ENCODE results near the gene WDFY4.
A peak's percentile ranks its signal among the peaks of the same experiment; 100 is the strongest.

WDFY4 gene

DNA sequence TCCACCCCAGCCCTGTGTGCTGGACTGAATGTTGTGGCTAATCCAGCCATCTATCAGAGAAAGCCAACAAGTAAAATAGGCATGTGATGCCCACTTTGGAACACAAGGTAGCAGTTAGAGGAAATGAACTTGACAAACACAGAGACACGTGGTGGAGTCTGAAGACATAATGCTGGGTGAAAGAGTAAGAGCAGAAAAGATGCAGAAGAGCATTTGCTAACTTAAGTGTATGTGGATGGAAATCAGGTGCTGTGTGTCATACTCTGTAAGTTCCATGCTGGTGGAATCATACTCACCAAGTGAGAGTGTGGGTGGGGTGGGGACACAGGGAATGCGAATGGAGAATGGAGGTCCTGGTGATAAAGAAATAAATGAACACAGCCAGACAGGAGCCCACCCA, 22.8 kb downstream of the WDFY4 start:
- Histone ChIP-seq H3K4me3 (ENCODE audit: insufficient read depth in 1 of 2, low read depth in 1 of 2, low read length in 2 of 2) (no peak overlapping the region), H2AK5ac (ENCODE audit: low read length, severe bottlenecking) (no peak overlapping the region), H3K36me3 (ENCODE audit: control insufficient read depth in 1 of 2, insufficient read depth in 2 of 2, low read depth in 1 of 2, low read length in 2 of 2) (no peaks in the 10 kb centered on the region), H2AFZ (ENCODE audit: low read depth, low read length) (no peak overlapping the region), H4K91ac (ENCODE audit: low read length) (no peak overlapping the region), H2BK120ac (ENCODE audit: low read depth, low read length) (no peak overlapping the region), H4K8ac (ENCODE audit: low read length) (no peak overlapping the region), H3K18ac (ENCODE audit: low read depth in 1 of 2, low read length in 2 of 2) (no peak overlapping the region), H2BK15ac (ENCODE audit: low read depth, poor library complexity, severe bottlenecking) (no peak overlapping the region), H3K79me1 (replicated peaks; ENCODE audit: low read length, poor library complexity, severe bottlenecking) (no peaks in the 10 kb centered on the region), H3K23ac (ENCODE audit: low read length in 2 of 2) (no peak overlapping the region), H2BK5ac (ENCODE audit: low read depth, low read length, poor library complexity, severe bottlenecking) (no peak overlapping the region), H3K9me3 (ENCODE audit: control insufficient read depth, low read length) (no peaks in the 10 kb centered on the region), H3K14ac (ENCODE audit: low read length in 2 of 2) (no peak overlapping the region), H3K27me3 (ENCODE audit: control insufficient read depth in 1 of 2, insufficient read depth in 1 of 2, low read length in 2 of 2) (peaks cover 35 to 83% of the 10 kb centered on the region in 2 experiments), H2BK12ac (ENCODE audit: low read length in 2 of 2) (no peak overlapping the region), H3K4ac (ENCODE audit: low read depth in 1 of 2, low read length in 2 of 2) (no peak overlapping the region), H3K4me1 (ENCODE audit: control insufficient read depth, insufficient read depth, low read depth, low read length) (peaks cover 2% of the 10 kb centered on the region), H3K9ac (ENCODE audit: low read length) (no peak overlapping the region), H3K4me2 (ENCODE audit: low read length, poor library complexity, severe bottlenecking) (no peak overlapping the region), H3K27ac (ENCODE audit: low read length, poor library complexity, severe bottlenecking) (no peak overlapping the region)
- DNase-seq: no peak
- 76% methylated on average over 1 of the region's 2 CpGs for WGBS

DNA sequence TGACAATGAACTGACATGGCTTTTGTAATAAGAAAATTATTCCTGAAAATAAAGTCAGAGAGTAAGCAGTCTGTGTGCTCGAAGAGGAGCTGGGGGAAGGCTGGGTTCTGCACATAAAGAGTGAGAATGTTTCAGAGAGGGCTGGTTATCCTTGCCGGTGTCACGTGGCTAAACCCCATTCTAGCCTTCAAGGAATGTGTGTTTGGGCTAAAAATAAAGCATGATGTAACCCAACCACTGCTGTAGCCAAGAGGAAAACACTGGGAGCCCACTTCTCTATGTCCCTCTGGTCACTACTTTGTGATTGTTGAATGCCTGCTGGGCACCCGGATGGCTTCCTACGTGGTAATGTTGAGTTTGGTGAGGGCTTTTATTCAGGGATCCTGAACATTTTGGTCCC, 23.5 kb downstream of the WDFY4 start:
- Histone ChIP-seq H3K18ac (ENCODE audit: low read depth in 1 of 2, low read length in 2 of 2) (no peak overlapping the region), H2BK12ac (ENCODE audit: low read length in 2 of 2) (no peak overlapping the region), H4K91ac (ENCODE audit: low read length) (no peak overlapping the region), H3K9me3 (ENCODE audit: control insufficient read depth, low read length) (no peaks in the 10 kb centered on the region), H2BK5ac (ENCODE audit: low read depth, low read length, poor library complexity, severe bottlenecking) (no peak overlapping the region), H4K8ac (ENCODE audit: low read length) (no peak overlapping the region), H2AFZ (ENCODE audit: low read depth, low read length) (no peak overlapping the region), H3K23ac (ENCODE audit: low read length in 2 of 2) (no peak overlapping the region), H2BK120ac (ENCODE audit: low read depth, low read length) (no peak overlapping the region), H3K4me1 (ENCODE audit: control insufficient read depth, insufficient read depth, low read depth, low read length) (peaks cover 2% of the 10 kb centered on the region), H3K4me3 (ENCODE audit: insufficient read depth in 1 of 2, low read depth in 1 of 2, low read length in 2 of 2) (no peak overlapping the region), H3K36me3 (ENCODE audit: control insufficient read depth in 1 of 2, insufficient read depth in 2 of 2, low read depth in 1 of 2, low read length in 2 of 2) (no peaks in the 10 kb centered on the region), H3K4ac (ENCODE audit: low read depth in 1 of 2, low read length in 2 of 2) (no peak overlapping the region), H3K4me2 (ENCODE audit: low read length, poor library complexity, severe bottlenecking) (no peak overlapping the region), H3K9ac (ENCODE audit: low read length) (no peak overlapping the region), H3K27ac (ENCODE audit: low read length, poor library complexity, severe bottlenecking) (no peak overlapping the region), H3K14ac (ENCODE audit: low read length in 2 of 2) (no peak overlapping the region), H2AK5ac (ENCODE audit: low read length, severe bottlenecking) (no peak overlapping the region), H2BK15ac (ENCODE audit: low read depth, poor library complexity, severe bottlenecking) (no peak overlapping the region), H3K27me3 (ENCODE audit: control insufficient read depth in 1 of 2, insufficient read depth in 1 of 2, low read length in 2 of 2) (peaks cover 35 to 82% of the 10 kb centered on the region in 2 experiments), H3K79me1 (replicated peaks; ENCODE audit: low read length, poor library complexity, severe bottlenecking) (no peaks in the 10 kb centered on the region)
- 31% methylated on average over 3 of the region's 5 CpGs for WGBS
- DNase-seq: peak; percentile 31

DNA sequence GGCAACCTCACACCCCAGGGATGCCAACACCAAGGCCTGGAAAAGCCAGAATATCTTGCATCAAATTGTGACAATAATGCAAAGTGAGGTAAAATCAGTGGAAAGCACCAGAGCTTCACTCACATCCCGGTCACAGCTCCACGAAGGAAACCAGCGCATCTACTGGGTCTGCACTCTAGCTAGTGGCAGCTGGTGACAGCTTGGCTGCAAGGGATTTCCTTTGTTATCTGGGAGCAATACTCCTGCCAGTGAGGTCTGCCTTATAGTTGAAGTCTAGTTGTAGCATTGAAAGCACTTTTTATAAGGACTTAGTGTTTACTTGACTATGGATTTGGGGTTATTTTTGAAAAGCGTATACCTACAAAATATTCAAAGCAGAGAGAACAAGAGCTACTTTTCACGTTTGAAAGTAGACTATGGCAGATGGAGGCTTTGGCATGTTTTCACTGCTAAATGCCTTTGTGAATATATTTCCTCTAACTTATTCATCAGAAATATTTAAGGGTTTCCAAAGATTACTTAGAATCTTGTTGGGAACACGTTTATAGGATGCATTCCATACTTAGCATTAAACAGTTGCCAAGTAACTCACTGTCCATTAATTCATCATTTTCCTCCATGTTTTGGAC, 26.1 kb downstream of the WDFY4 start:
- Histone ChIP-seq H3K4me1 (ENCODE audit: control insufficient read depth, insufficient read depth, low read depth, low read length) (no peaks in the 10 kb centered on the region), H3K23ac (ENCODE audit: low read length in 2 of 2) (no peak overlapping the region), H3K9me3 (ENCODE audit: control insufficient read depth, low read length) (peaks cover 7% of the 10 kb centered on the region), H2BK15ac (ENCODE audit: low read depth, poor library complexity, severe bottlenecking) (no peak overlapping the region), H2AFZ (ENCODE audit: low read depth, low read length) (no peak overlapping the region), H2AK5ac (ENCODE audit: low read length, severe bottlenecking) (no peak overlapping the region), H3K18ac (ENCODE audit: low read depth in 1 of 2, low read length in 2 of 2) (no peak overlapping the region), H3K4me3 (ENCODE audit: insufficient read depth in 1 of 2, low read depth in 1 of 2, low read length in 2 of 2) (no peak overlapping the region), H3K36me3 (ENCODE audit: control insufficient read depth in 1 of 2, insufficient read depth in 2 of 2, low read depth in 1 of 2, low read length in 2 of 2) (no peaks in the 10 kb centered on the region), H4K91ac (ENCODE audit: low read length) (no peak overlapping the region), H3K9ac (ENCODE audit: low read length) (no peak overlapping the region), H4K8ac (ENCODE audit: low read length) (no peak overlapping the region), H3K4ac (ENCODE audit: low read depth in 1 of 2, low read length in 2 of 2) (no peak overlapping the region), H2BK12ac (ENCODE audit: low read length in 2 of 2) (no peak overlapping the region), H2BK5ac (ENCODE audit: low read depth, low read length, poor library complexity, severe bottlenecking) (no peak overlapping the region), H3K14ac (ENCODE audit: low read length in 2 of 2) (no peak overlapping the region), H3K79me1 (replicated peaks; ENCODE audit: low read length, poor library complexity, severe bottlenecking) (no peaks in the 10 kb centered on the region), H3K27ac (ENCODE audit: low read length, poor library complexity, severe bottlenecking) (no peak overlapping the region), H3K27me3 (ENCODE audit: control insufficient read depth in 1 of 2, insufficient read depth in 1 of 2, low read length in 2 of 2) (peaks cover 23 to 73% of the 10 kb centered on the region in 2 experiments), H2BK120ac (ENCODE audit: low read depth, low read length) (no peak overlapping the region), H3K4me2 (ENCODE audit: low read length, poor library complexity, severe bottlenecking) (no peak overlapping the region)
- WGBS: 92% methylated on average over 5 of the region's 6 CpGs
- DNase-seq: no peak

DNA sequence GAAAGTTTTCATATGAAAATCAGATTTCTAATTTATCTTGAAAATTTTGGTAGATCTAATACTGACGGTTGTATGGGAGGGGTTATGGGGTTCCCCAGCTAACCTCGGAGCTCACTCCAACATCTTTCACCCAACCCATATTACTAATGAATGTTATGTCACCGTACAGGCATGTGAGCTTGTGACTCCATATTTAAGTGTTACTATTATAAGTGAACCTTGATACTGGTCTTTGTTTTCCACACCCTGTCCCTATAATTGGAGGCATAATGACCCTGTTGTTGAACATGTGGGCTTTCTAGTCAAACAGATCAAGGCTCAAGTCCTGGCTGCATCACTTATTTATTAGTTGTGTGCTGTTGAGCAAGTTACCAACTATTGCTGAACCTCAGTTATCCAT, 27.2 kb downstream of the WDFY4 start:
- no peak overlapping the region for H2AK5ac ChIP-seq (ENCODE audit: low read length, severe bottlenecking)
- no peak overlapping the region for H3K14ac ChIP-seq (ENCODE audit: low read length in 2 of 2)
- H4K91ac ChIP-seq (ENCODE audit: low read length): no peak overlapping the region
- no peak for DNase-seq
- H4K8ac ChIP-seq (ENCODE audit: low read length): no peak overlapping the region
- peaks cover 7% of the 10 kb centered on the region for H3K9me3 ChIP-seq (ENCODE audit: control insufficient read depth, low read length)
- H2BK120ac ChIP-seq (ENCODE audit: low read depth, low read length): no peak overlapping the region
- H3K4me1 ChIP-seq (ENCODE audit: control insufficient read depth, insufficient read depth, low read depth, low read length): no peaks in the 10 kb centered on the region
- H3K4me2 ChIP-seq (ENCODE audit: low read length, poor library complexity, severe bottlenecking): no peak overlapping the region
- H3K23ac ChIP-seq (ENCODE audit: low read length in 2 of 2): no peak overlapping the region
- H3K27ac ChIP-seq (ENCODE audit: low read length, poor library complexity, severe bottlenecking): no peak overlapping the region
- WGBS: no CpG with 5 or more reads among the region's 3 CpGs
- no peak overlapping the region for H3K4ac ChIP-seq (ENCODE audit: low read depth in 1 of 2, low read length in 2 of 2)
- H3K4me3 ChIP-seq (ENCODE audit: insufficient read depth in 1 of 2, low read depth in 1 of 2, low read length in 2 of 2): no peak overlapping the region
- H2BK5ac ChIP-seq (ENCODE audit: low read depth, low read length, poor library complexity, severe bottlenecking): no peak overlapping the region
- no peak overlapping the region for H2AFZ ChIP-seq (ENCODE audit: low read depth, low read length)
- H3K36me3 ChIP-seq (ENCODE audit: control insufficient read depth in 1 of 2, insufficient read depth in 2 of 2, low read depth in 1 of 2, low read length in 2 of 2): no peaks in the 10 kb centered on the region
- H3K18ac ChIP-seq (ENCODE audit: low read depth in 1 of 2, low read length in 2 of 2): no peak overlapping the region
- H2BK12ac ChIP-seq (ENCODE audit: low read length in 2 of 2): no peak overlapping the region
- no peak overlapping the region for H3K9ac ChIP-seq (ENCODE audit: low read length)
- no peak overlapping the region for H2BK15ac ChIP-seq (ENCODE audit: low read depth, poor library complexity, severe bottlenecking)
- H3K27me3 ChIP-seq (ENCODE audit: control insufficient read depth in 1 of 2, insufficient read depth in 1 of 2, low read length in 2 of 2): peaks cover 18 to 67% of the 10 kb centered on the region in 2 experiments
- no peaks in the 10 kb centered on the region for H3K79me1 ChIP-seq (replicated peaks; ENCODE audit: low read length, poor library complexity, severe bottlenecking)
